Sigmoid colon (tissue), 7 donors: ENCODE results near the gene MINK1. TPM values are rescaled to one million over a fixed set of nuclear protein-coding genes. Genes with fewer than 3 reads are reported as not detected.

Experiments
- DNase-seq: peaks from one replicate; pipeline ENCODE4 v3.0.0-alpha.2; 2019
- H3K27ac ChIP-seq, 4 donors: fragments of 200-600 bp; sonication (generic); one replicate each; pipeline ENCODE4 v1.5.1; 2016 to 2019; ENCODE audit warnings: mild to moderate bottlenecking in 1 of 4
- H3K27me3 ChIP-seq, 3 donors: fragments of 200-600 bp; sonication (generic); one replicate each; pipeline ENCODE4 v1.5.1; 2019; ENCODE audit warnings: mild to moderate bottlenecking in 1 of 3
- H3K36me3 ChIP-seq, 4 donors: fragments of 200-600 bp; sonication (generic); one replicate each; pipeline ENCODE4 v1.5.1; 2016 to 2019
- H3K4me1 ChIP-seq, 4 donors: fragments of 200-600 bp; sonication (generic); one replicate each; pipeline ENCODE4 v1.5.1; 2017 to 2019
- H3K4me3 ChIP-seq, 4 donors: fragments of 200-600 bp; sonication (generic); one replicate each; pipeline ENCODE4 v1.5.1; 2017 to 2019; ENCODE audit warnings: mild to moderate bottlenecking in 2 of 4, moderate library complexity in 1 of 4
- H3K9me3 ChIP-seq, 4 donors: fragments of 200-600 bp in 3 of 4; sonication (generic) in 3 of 4; one replicate each; pipeline versions ENCODE4 v1.5.1 to v1.6.1; 2013 to 2019
- EP300 ChIP-seq, 4 donors: sonication (generic); formaldehyde crosslinking; IDR thresholded peaks; one replicate each; pipeline ENCODE4 v1.6.1; 2017; ENCODE audit warnings: antibody characterized with exemption in 4 of 4
- POLR2A ChIP-seq, 2 donors: fragments of 450-650 bp; IDR thresholded peaks; one replicate each; pipeline ENCODE4 v1.6.1; 2016; ENCODE audit warnings: antibody characterized with exemption in 2 of 2, mild to moderate bottlenecking in 2 of 2, moderate library complexity in 2 of 2
- POLR2AphosphoS5 ChIP-seq, 4 donors: sonication (generic); formaldehyde crosslinking; IDR thresholded peaks; one replicate each; pipeline ENCODE4 v1.6.1; 2017; ENCODE audit warnings: antibody characterized with exemption in 4 of 4
- WGBS, 2 donors: extraction: QIAGEN DNeasy Blood & Tissue Kit; methylation state at CpG; one replicate each; pipeline ENCODE4 v1.1.7; 2013; 5-methylcytosine and 5-hydroxymethylcytosine counted together
- intact Hi-C: fragments of 100-400 bp; cut with DNase I; formaldehyde crosslinking; loops from one replicate; pipeline ENCODE4 v1.15.1; 2023
- polyA plus RNA-seq, 3 donors: library from polyadenylated mRNA; stranded (reverse); fragments of 200-250 nt; gene quantifications; one replicate each; pipeline ENCODE4 v1.2.3, GENCODE V29; 2013
- total RNA-seq, 4 donors: library from RNA; depleted of rRNA; stranded (reverse); fragments of >200 nt; gene quantifications; one replicate each; pipeline ENCODE4 v1.1.0, GENCODE V29; 2016
- TF ChIP-seq, protein P1 (sequence below), 4 experiments: fragments of 450-650 bp in 3 of 4; fragments of 200-600 bp in 1 of 4; IDR thresholded peaks; one replicate each; pipeline ENCODE4 v1.5.1; 2016 to 2019; ENCODE audit warnings: antibody characterized with exemption in 4 of 4, mild to moderate bottlenecking in 3 of 4, moderate library complexity in 2 of 4
- donor health status: healthy with polysubstance abuse.
- donor health status: Bipolar disorder and iron deficiency.
- donor health status: healthy.

Gene MINK1
- total and polyA plus RNA-seq, 7 donors, result 17.1 to 117 (median 43.8) TPM

DNA sequence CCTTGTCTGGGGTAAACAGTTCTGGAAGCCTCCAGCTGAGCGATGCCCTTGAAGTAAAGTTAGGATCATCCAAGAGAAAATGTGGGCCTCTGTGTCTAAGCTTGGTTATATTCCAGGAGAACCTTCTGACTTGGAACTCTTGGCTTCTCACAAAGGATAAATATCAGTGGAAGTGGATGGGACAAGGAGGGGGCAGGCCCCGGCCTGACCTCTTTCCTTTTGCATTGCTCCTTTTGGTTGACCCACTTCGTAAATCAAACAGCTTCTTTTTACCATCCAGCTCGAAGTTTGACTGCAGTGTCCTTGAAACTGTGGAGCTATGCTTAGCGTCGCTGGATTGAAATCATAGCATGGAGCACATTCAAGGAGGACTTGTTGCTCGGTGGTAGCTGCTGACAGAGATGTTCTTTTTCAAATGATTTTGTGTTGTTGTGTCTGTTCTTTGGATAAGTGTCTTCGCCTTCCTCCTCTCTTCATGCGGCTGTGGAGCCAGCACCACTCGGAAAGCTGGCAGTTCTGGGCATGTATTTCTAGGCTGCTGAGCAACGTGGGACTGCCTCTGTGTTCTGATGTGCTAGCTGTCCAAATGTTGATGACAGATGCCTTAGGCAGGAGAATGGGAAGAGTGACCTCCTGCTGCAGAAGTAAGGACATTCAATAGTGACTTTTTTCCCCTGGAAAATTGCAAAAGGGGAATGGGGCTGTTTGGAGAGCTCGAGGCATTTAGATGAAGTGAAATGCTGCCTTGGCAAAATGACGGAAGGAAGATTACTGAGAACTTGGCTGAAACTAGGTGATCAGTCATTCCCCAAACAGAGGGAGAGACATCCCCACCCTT lies 4.5 kb downstream of the MINK1 start:
- Histone ChIP-seq H3K9me3 (no peaks in the 10 kb centered on the region), H3K27me3 (no peaks in the 10 kb centered on the region), H3K36me3 (no peaks in the 10 kb centered on the region), H3K4me1 (peaks cover 0 to 39% (median 18%) of the 10 kb centered on the region in 4 donors), H3K27ac (peak overlapping the region in 1 of 4 donors; percentile 15), H3K4me3 (no peak overlapping the region)
- no peak for TF ChIP-seq POLR2A (IDR thresholded peaks at IDR 0.05)
- 73 to 77% methylated on average over 13 of the region's 13 CpGs for WGBS, 2 donors
- intact Hi-C loops, result no loop called here
- DNase-seq, result no peak

DNA sequence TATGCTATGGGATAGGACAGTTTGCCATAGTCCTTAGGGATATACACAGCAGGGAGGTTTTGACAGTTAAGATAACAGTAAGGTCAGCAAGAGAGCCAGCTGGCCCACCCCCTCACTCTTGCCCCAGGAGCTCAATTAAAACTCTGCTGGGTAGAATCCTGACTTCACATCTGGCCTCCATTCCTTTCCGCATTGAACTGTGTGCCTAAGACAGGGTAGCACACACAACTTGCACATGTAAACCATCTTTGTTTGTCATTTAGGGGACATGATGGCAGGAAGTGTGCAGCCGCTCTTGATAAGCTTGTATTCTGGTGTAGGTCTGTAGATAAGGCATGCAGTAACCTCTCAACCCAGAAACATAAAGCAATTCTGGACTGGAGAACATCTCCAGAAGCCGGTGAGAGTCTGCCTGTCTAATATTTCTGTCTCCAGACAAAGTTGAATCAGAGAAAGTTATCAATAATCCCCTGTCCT lies 5.2 kb downstream of the MINK1 start:
- intact Hi-C loops, result no loop called here
- no peaks in the 10 kb centered on the region for H3K27me3 ChIP-seq
- no peaks in the 10 kb centered on the region for H3K36me3 ChIP-seq
- DNase-seq, result no peak
- 91% methylated on average over 3 of the region's 3 CpGs for WGBS, 2 donors
- TF ChIP-seq POLR2A (IDR thresholded peaks at IDR 0.05), result no peak
- TF ChIP-seq EP300 (IDR thresholded peaks at IDR 0.05), result no peak
- TF ChIP-seq, protein P1, sequence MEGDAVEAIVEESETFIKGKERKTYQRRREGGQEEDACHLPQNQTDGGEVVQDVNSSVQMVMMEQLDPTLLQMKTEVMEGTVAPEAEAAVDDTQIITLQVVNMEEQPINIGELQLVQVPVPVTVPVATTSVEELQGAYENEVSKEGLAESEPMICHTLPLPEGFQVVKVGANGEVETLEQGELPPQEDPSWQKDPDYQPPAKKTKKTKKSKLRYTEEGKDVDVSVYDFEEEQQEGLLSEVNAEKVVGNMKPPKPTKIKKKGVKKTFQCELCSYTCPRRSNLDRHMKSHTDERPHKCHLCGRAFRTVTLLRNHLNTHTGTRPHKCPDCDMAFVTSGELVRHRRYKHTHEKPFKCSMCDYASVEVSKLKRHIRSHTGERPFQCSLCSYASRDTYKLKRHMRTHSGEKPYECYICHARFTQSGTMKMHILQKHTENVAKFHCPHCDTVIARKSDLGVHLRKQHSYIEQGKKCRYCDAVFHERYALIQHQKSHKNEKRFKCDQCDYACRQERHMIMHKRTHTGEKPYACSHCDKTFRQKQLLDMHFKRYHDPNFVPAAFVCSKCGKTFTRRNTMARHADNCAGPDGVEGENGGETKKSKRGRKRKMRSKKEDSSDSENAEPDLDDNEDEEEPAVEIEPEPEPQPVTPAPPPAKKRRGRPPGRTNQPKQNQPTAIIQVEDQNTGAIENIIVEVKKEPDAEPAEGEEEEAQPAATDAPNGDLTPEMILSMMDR (IDR thresholded peaks at IDR 0.05), result no peak
- TF ChIP-seq POLR2AphosphoS5 (IDR thresholded peaks at IDR 0.05), result no peak
- H3K9me3 ChIP-seq, result no peaks in the 10 kb centered on the region
- H3K4me1 ChIP-seq, result peaks cover 0 to 39% (median 18%) of the 10 kb centered on the region in 4 donors
- H3K27ac ChIP-seq, result no peak overlapping the region
- H3K4me3 ChIP-seq, result no peak overlapping the region

DNA sequence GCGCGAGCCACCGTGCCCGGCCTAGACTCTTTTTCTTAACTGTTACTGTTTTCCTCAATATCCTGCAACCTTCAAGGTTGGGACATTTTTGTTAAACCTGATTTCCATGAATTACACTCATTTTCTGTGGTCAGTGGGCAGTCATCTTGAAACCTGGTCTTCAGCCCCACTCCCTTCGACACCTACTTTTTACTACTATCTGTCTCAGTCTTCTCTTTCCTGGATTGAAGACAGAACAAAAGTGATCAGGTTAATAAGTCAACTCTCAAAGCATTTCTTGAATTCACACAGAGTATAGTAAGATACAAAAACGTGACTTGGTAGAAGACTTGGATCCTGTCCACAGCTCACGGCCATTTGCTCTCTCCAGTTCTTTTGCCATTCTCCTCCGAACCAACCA lies 6.1 kb downstream of the MINK1 start:
- DNase-seq, result no peak
- no peak for TF ChIP-seq POLR2A (IDR thresholded peaks at IDR 0.05)
- TF ChIP-seq, protein P1 (IDR thresholded peaks at IDR 0.05), result no peak
- no peak for TF ChIP-seq POLR2AphosphoS5 (IDR thresholded peaks at IDR 0.05)
- Histone ChIP-seq H3K27me3 (no peaks in the 10 kb centered on the region), H3K4me1 (peaks cover 0 to 32% (median 12%) of the 10 kb centered on the region in 4 donors), H3K4me3 (no peak overlapping the region), H3K27ac (no peak overlapping the region), H3K36me3 (no peaks in the 10 kb centered on the region), H3K9me3 (no peaks in the 10 kb centered on the region)
- 90 to 92% methylated on average over 8 of the region's 8 CpGs for WGBS, 2 donors
- intact Hi-C loops, result no loop called here

DNA sequence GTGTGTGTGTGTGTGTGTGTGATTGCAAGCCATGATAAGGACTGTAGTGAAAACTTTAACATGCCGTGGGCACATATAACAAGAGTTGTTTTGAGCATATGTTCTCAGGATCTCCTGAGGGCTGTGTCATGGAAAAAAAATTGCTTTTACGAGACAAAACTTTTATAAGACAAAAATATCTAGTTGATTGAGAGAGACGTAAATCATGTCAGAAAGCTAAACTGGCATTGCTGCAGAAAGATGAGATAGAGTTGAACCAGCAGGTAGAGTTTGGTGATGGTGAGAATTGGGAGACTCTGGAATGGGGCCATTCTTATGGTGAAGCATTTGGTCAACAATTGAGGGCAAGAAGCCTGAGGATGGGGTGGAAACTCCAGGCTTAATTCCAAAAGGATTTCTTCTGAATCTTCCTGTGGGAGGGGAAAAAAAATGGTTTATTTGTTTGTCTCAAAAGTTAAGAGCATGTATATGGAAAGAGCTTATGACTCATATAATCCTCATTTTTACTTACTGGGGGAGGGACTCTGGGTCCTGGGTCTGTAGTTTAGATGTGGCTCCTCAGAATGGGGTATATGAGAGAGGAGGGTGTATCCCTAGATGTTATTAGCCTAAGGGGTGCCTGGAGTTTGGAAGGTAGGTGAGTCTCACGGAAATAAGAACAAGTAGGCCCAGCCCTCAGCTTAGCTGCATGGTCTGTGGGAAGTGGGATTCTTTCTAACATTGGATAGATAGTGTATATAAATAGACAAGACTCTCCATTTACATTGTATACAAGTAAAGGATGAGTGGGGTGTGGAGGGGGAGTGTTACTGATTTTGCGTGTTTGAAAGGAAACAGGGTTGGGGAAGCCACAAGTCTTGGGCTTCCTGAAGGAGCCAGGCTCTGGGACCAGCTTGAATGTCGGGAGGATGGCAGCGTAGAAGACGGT lies 7.1 kb downstream of the MINK1 start:
- Histone ChIP-seq H3K27ac (no peak overlapping the region), H3K36me3 (no peaks in the 10 kb centered on the region), H3K27me3 (no peaks in the 10 kb centered on the region), H3K9me3 (no peaks in the 10 kb centered on the region), H3K4me1 (peaks cover 0 to 22% (median 5%) of the 10 kb centered on the region in 4 donors), H3K4me3 (no peak overlapping the region)
- 68 to 83% methylated on average over 8 of the region's 8 CpGs for WGBS, 2 donors
- DNase-seq, result no peak
- intact Hi-C loops, result no loop called here
- TF ChIP-seq, protein P1 (IDR thresholded peaks at IDR 0.05), result no peak
- TF ChIP-seq EP300 (IDR thresholded peaks at IDR 0.05) (no peak), POLR2A (IDR thresholded peaks at IDR 0.05) (no peak), POLR2AphosphoS5 (IDR thresholded peaks at IDR 0.05) (no peak)

DNA sequence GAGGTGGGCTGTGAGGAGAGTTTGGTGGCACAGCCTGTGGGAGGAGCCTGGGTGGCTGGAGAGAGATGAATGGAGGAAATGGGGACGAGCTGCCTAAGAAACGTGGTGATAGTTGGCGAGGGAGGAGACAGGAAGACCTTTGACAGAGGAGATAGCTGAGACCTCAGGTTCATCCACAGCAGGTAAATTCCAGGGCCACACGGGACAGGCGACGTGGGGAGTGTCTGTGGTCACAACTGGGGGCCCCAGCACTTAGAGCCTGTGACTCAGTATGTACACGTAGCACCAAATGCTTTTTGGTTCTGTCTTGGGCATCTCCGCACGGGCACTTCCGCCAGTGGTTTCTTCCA lies 7.7 kb downstream of the MINK1 start:
- H3K27me3 ChIP-seq, result no peaks in the 10 kb centered on the region
- H3K4me1 ChIP-seq, result peaks cover 0 to 15% (median 2%) of the 10 kb centered on the region in 4 donors
- DNase-seq, result no peak
- no peaks in the 10 kb centered on the region for H3K36me3 ChIP-seq
- WGBS, 2 donors, result 68 to 85% methylated on average over 10 of the region's 10 CpGs
- TF ChIP-seq EP300 (IDR thresholded peaks at IDR 0.05) (no peak), POLR2A (IDR thresholded peaks at IDR 0.05) (no peak), POLR2AphosphoS5 (IDR thresholded peaks at IDR 0.05) (no peak)
- TF ChIP-seq, protein P1 (IDR thresholded peaks at IDR 0.05), result no peak
- intact Hi-C loops, result no loop called here
- no peak overlapping the region for H3K4me3 ChIP-seq
- H3K9me3 ChIP-seq, result no peaks in the 10 kb centered on the region
- H3K27ac ChIP-seq, result no peak overlapping the region
